DMS79 treated with DMSO at 0.1 percent for 48 hours (cell line): Measurements from ENCODE around the gene PRICKLE4.

Source experiments
- DNase-seq: peaks from one replicate; lab custom pipeline; 2025; lab: John Stamatoyannopoulos, UW

The PRICKLE4 gene, protein sequence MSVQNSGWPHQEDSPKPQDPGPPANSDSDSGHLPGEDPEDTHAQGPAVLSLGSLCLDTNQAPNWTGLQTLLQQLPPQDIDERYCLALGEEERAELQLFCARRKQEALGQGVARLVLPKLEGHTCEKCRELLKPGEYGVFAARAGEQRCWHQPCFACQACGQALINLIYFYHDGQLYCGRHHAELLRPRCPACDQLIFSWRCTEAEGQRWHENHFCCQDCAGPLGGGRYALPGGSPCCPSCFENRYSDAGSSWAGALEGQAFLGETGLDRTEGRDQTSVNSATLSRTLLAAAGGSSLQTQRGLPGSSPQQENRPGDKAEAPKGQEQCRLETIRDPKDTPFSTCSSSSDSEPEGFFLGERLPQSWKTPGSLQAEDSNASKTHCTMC

DNA sequence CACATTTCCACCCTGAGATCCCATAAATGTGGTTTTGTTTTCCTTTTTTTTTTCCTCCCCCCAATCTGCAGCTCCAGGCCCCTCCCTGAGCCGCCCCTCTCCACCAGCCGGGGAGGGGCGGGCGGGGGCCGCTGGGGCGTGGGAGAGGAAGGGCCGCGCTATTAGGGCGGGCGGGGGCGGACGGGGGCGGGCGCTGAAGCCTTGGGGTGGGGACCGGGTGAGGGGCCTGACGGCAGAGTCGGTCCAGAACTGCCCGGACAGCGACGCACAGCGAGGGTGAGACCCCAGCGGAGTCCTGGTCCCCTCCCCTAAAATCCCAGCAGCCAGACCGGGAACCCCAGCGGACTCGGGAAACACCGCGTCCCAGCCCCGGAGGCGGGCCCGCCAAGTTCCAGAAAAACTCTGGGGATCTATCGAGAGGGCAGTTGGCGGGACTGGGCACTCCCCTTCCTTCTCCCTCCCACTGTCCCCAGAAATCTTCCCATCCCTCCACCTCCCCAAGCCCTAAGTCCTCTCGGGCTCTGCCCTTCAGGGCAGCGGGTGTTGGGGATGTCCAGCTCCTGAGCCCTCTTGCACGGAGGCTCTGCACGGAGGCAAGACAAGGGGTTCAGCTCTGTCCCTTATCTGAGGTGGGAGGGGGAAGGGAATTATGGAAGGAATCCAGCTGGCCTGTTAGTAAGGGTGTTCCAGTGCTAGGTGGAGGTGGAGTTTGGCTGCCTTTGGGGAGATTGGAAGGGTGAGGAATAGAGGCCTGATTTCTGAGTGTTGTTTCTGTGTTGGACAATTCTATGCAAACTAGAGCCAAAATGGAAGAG is at the start of gene PRICKLE4:
Gene PRICKLE4 (plus strand): TSS at position 232 of the 815 bp plus-strand sequence. CDS start 2,692 bp downstream, outside the sequence.
- DNase-seq, result peak; percentile 8

DNA sequence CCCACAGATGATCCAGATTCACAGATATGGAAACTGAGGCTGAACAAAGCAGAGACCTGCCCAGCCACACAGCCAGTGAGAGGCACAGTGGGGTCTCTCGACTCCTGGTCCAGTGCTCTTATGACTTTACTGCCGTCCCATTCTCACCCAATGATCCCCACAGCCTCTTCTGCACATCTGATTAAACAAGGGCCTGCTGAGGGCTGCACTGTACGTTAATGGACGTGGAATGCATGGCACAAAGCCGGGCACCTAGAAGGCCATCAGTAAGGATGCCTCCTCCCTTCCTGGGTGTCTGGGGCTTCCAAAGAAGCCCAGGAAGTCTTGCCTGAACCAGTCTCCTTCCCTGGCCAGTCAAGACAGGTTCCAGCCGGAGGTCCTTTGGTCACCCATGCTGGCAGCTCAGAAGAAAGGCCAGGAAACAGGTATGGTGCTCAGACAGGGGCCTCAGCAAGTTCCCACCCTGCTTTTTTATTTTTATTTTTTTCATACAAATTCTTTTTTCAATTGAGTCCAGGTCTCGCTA is 49.0 kb upstream of the PRICKLE4 start:
- DNase-seq, result no peak

DNA sequence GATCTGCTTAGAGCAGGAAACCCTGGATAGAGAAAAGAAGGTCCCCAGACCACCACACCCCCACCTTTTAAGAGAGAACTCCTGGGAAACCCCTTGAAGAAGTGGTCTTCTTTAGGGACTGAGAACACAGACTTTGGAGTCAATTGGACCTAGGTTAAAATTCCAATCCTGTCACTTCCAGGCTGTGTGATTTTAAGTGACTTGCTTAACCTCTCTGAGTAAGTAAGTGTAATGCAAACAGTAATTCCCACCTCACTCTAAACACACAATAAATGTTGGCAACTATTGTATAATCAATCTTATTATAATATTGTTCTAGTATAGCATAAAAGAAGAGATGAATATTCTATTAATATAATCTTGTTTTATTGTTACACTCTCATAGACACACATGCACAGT is 48.4 kb upstream of the PRICKLE4 start:
- no peak for DNase-seq

GRCh38 chr6:41732591-41733359 is 47.8 kb upstream of the PRICKLE4 start:
- no peak for DNase-seq

DNA sequence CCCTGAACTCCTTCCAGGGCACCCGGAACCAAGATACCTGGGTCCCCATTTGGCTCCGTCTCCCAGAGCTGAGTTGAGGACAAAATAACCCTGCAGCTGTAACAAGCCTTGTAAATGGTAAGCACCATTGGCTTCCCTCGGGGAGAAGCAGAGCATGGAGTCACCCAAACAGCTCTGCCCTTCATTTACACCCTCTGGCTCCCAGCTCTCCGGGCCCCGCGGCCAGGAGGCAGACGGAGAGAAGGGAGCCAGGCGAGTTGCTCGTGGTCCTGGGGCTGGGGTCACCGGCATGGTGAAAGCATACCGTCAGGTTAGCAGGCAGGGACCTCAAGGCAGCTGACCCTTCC is 47.2 kb upstream of the PRICKLE4 start:
- DNase-seq, result no peak

DNA sequence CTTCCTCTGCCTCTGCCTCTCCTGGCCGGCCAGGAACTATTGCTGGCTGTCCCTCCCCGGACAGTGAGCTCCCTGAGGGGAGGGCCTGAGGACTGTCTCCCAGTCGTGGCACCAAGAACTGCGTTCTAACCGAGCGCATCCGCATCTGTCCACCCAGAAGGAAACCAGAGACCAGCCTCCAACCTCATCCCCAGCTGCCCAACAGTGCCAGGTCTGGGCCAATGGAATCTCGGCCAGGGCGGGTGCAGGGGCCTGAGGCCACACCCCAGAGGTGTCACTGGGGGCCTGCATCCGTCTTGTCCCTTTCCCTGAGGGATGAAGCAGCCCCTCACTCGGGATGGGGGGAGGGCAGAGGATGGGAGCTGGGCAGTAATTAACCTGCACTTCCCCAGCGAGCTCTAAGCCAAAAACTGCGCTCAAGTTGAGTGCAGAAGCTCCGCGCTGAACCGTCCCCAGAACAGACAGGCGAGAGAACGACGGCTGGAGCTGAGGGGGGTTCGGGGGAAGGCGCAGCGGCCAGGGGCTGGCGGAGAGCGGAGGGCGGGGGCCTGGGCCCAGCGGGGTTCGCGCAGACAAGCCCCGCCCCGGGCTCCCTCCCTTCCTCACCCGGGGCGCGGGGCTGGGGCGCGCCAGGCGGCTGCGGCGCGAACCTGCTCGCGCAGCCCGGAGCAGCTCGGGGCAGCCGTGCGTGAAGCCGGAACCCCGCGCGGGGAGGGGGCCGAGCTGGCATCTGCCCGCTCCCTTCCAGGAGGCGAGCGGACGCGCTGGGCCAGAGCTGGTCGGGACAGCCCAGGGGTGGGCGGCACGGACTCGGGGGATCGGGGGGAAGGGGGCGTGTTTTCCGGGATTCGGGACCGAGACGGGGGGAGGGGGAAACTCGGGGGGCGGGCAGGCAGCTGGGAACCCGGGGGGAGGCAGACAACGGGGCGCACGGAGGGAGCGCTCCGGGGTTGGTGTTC is 46.6 kb upstream of the PRICKLE4 start:
- peak; percentile 71 for DNase-seq

DNA sequence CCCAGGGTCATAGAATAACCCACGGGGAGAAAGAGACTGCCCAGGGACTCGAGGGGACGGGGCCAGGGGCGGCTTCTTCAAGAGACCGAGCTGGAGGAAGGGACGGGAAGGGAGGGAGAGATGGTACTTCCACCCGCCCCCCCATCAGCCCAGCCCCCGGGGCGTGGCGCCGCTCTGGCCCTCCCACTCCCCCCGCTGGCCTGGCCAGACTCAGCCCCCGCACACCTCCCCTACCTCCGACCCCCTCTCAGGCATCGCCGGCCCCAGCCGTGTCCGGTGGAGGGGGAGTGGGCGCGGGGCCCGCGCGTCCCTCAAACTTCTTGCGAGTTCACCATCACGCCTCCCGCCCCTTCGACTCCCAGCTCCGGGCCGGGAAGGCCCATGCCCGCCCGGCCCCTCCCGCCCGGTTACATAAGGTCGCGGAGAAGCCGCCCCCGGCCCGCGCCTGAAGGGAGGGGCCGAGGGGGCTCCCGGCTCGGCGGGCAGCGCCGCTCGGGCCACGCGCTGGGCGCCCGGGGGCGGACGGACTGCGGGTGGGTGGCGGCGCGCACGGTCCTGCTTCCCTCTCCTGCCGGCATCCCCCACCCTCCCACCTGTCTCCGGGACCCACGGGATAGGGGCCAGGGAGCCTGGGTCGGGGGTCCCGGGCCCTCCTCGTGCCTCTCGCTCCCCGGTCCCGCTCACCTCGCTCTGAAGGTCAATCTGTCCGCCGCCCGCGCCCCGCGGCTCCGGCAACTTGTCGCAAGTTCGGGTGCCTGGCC is 45.7 kb upstream of the PRICKLE4 start:
- DNase-seq, result peak; percentile 15

- DNase-seq, result peak; percentile 71
Observed at GRCh38 chr6:41735427-41736185, 45.0 kb upstream of the PRICKLE4 start, which contains the start of gene TFEB. TSS of gene TFEB (minus strand) at chr6:41735608. CDS start at chr6:41691213, 44,395 bp downstream.

DNA sequence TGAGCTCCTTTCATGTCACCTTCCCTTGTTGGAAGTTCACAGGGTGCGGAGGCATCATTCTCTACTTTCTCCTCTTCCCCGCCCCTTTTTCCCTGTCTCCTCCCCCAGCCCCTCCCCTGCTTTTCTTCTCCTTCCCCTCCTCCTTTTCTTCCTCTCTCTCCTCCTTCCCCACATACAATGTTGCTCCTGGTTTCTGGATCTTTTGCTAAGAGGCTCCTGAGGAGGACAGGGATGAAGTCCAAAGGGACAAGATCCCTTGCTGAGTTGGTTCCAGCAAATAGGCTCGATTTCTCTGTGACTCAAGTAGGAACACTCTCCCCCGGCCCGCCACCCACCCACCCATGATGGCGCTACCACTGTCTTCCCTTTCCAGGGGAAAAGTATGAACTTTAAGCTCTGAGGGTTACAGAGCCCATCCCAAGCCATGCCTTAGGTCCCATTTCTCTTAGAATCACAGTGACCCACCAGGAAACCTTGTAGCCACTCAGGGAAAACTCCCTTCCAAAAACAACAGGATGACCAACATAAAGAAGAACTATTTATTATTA is 44.3 kb upstream of the PRICKLE4 start:
- no peak for DNase-seq

DNA sequence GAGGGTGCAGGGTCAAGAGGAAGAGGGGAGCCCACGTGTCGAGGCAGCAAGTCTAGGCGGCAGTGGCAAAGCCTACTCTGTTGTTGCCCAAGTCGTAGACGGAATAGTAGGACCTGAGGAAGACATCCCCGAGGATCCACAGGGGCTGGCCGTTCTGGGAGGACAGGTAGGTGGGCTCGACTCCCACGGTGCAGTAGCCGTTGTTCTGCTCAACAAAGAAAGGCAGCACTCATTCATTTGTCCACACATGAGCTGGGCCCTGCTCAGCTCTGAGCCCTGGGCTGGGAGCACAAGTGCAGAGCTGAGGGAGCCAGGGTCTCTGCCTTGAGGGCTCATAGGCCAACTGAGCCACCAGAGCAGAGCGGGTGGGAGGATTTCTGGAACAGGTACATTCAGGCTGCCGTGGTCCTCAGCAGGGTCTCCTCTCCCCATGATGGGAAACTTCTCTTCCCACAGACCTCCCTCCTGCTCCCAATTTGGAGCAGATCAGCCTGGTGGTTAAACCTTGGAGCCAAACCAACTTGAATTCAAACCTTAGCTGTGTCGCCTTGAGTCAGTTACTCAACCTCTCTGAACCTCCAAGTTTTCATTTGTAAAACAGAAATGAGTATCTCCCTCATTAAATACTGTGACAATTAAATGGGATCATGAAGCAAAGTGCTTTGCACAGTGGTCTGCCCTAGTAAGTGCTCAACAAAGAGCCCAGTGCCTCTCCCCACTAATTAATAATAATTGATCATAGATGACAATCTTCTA is 43.6 kb upstream of the PRICKLE4 start:
- DNase-seq, result no peak

DNA sequence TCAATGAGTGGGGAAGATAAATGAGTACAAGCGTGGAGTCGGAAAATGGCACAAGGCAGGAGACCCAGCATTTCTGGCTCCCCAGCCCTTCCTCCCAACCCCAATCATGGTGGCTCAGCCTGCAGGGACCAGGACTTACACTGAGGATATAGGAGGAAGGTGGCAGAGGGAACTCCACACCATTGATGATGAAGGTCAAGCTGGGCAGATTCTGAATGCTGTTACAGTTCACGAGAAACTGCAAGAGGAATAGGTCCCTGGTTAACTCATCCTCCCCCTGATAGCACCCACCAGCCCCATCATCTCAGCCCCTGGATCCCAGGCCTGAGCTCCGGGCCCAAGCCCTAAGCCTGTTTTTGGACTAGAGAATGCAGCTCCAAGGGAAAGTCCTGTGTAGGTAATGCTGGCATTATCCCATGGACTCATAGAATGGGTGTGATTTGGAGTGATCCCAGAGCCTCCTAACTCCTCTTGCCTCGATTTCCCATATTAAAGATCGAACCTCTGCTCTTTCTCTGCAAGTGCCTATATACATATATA is 42.9 kb upstream of the PRICKLE4 start:
- DNase-seq, result no peak

GRCh38 chr6:41739041-41739440 is 41.5 kb upstream of the PRICKLE4 start:
- no peak for DNase-seq

- no peak for DNase-seq
Observed at GRCh38 chr6:41740366-41741162, 40.0 kb upstream of the PRICKLE4 start.

DNA sequence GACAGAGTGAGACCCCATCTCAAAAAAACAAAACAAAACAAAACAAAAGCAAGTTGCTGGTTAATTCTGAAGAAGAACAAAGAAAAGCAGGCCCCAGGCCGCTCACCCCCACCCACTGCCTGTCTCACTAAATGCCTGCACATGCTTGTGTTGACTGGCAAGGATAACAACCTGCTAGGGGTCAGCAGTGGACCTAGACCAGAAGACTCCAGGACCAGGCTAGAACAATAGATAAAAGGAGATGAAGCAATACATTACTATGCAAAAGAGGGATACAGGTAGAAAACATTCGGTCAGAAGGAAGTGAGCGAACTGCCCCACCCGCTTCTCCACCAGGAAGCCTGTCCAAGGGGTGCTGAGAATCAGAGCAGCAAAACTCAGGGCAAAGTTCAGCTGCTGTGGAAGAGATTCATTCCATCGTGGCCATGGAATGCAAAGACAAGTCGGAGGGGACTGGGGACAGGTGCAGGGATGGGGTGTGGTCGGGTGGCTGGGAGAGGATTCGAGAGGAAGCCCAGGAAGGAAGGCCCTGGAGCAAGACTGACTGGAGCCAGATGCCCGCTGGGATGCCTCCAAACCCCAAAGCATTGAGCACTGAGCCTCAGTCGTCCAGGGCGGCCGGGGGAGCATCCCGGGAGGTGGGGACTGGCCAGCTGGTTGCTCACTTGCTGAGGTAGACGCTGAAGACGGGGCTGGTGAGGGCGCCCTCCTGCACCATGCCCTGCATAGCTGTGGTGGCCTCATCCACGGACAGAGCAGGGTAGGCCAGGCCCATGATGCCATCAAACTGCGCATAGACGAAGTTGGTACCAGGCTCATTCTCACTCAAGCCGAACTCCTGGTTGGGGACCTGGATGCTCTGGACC is 38.7 kb upstream of the PRICKLE4 start:
- no peak for DNase-seq

DNA sequence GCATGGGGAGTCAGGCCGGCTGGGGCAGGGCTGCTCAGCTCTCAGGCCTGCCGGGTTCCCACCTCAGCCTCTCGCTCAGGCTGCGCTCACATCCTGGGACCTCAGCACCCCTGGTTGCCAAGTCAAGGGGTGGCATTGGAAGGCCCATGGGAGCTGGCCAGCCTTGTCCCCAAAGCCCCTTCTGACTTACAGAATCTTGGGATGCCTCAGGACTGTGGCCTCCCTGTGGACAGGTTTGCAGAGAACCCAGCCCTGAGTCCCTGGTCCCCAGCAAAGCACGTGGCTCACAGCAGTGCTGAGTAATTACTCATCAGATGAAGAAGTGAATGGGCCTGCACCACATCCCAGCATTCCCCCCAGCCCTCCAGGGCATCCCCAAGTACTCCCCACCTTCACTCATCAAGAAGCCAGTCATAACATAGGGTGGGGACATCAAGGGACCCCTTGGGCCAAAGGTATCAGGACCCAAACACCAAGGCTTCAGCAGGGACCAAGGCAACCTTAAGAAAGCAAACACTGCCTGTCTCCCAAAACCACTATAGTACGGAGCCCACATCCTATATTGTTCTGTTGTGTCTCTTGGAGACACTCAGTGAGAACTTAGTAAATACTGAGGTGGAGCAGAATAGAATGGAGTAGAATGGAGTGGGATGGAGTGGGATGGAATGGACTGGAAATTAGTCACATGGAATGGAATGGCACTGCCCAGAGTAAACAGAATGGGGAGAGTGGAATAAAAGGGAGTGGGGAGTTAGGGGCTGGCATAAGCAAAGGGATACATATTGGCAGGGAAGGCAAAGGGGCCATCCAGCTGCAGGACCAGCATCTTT is 37.0 kb upstream of the PRICKLE4 start:
- DNase-seq, result no peak
